Measurements from ENCODE around the gene CCL21.
"Not testable (repeated sequence)": the region's sequence is repeated elsewhere in the genome, so short reads cannot be mapped to it uniquely, and the experiment has no call there.

CCL21 gene

DNA sequence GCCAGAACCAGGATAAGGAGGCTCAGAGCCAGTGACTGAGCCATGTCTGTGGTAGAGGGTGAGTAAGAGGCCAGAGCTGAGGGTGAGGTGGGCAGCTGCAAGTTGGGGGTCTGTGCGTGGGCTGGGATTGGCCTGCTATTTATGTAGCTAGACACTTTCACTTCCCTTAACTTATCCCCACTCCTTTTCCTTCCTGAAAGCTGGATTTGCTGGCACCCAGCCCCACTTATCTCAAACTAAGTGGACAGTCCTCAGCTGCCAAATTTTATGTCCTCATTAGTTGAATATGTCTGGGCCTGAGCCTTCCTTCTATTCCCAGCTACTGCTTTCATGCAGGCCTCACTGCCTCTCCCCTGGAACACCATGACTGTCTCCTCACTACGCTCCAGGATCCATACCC, at the start of gene CCL21:
Gene CCL21, minus strand, starts transcription at position 114 of the 400 bp plus-strand sequence. Its CDS starts 70 bp downstream, at position 44.
- DNase-seq (ENCODE audit: low read depth in 2 of 2): no peak

- DNase-seq (ENCODE audit: low read depth in 2 of 2): no peak
These were observed 49.6 kb upstream of the CCL21 start for GRCh38 chr9:34759432-34760134.

- not testable (repeated sequence) for DNase-seq (ENCODE audit: low read depth in 2 of 2)
These were observed 40.4 kb upstream of the CCL21 start for GRCh38 chr9:34750320-34750719.

- no peak for DNase-seq (ENCODE audit: low read depth in 2 of 2)
These were observed 36.6 kb upstream of the CCL21 start for GRCh38 chr9:34746526-34746925.

DNA sequence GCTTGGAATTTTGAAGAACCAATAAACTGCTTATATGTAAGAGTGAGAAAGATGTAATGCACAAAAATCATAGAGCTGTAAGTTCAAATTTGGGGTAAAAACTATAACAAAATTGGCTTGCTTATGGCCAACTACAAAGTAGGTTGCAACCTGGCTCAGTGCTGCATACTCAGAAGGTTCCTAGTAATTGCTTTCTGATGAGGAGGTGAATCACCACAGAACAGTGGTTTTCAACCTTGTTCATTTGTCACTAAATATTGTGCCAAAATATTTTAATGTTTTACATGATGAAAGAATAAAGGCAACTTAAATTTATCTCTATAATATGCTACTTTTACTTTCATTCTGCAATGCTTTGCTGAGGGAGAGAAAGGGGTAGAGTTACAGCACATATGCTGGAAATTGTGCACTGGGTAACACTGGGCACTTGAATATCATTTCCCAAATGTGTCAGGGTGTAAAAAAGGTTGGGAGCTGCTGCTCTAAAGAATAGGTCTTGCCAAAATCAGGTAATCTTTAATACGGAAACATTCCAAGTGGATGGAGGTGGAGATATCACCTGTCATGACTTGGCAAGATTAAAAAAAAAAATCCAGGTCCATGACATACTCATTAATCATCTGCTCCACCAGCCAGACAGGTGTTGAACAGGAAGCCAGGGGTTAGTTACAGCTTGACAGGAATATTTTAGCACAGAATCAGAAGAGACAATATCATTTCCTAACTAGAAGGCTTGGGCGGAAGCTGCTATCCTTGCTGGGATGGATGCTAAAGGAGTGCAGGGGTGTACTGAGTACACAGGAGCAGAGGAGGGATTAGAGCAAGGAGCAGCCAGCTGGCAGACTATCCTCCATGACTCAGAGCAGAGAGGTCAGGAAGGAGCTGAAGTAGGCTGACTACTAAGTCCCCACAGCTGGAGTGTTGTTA, 34.6 kb upstream of the CCL21 start:
- no peak for DNase-seq (ENCODE audit: low read depth in 2 of 2)

DNA sequence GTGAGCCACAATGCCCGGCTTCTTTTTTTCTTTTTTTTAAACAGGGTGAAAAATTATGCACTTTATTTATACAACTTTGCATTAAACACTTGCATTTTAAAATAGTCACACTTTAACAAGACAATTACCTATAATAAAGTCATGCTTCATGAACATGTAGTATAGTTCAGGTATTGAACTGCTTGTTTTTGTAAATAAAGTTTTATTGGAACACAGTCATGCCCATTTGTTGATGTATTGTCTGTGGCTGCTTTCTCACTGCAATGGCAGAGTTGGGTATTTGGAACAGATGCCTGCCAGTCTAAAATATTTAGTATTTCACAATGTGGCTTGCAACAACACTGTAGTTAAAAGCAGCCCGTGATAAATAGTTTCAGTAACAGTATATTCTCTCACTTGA, 32.8 kb upstream of the CCL21 start:
- DNase-seq (ENCODE audit: low read depth in 2 of 2): no peak

DNA sequence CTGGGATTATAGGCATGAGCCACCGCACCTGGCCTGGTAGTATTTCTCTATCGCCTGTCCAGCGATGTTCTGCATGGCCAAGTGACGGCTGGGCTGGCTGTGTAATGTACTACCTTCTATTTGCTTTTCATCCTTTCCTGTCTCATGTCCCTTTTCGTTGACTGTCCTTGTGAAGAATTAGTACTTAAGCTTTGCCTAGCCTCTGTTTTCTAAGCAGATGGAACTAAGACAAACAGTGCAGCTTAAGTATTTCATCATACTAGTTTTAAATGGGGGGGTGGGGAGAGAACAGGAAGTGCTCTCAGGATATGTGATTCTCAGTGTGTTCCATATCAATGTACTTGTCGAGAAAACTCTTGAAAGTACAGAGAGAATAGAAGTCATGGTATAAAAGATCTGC, 31.7 kb upstream of the CCL21 start:
- no peak for DNase-seq (ENCODE audit: low read depth in 2 of 2)

- DNase-seq (ENCODE audit: low read depth in 2 of 2): not testable (repeated sequence)
These were observed 30.2 kb upstream of the CCL21 start for GRCh38 chr9:34740176-34740575.

DNA sequence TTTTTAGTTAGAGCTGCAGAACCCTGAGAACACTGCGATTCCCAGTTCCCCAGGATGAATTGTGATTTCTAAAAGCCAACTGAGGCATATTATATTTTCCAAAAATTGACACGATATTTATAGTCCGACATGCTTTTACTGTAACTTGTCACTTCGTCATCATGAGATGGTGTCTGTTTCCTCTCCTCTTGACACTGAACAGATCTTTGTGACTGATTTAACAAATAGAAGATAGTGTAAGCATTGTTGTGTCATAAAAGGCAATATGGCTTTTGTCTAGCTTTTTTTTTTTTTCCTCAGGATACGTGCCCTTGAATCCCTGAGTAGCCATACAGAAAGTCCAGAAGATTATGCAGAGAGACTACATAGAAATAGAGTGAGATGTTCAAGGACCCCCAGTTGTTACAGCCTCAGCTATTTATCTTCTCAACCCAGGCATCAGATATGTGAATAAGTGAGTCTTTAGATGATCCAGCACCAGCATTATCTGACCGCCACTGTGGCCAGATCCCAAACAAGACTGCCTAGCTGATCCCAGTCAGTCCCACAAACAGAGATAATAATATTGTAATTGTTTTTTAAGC, 27.8 kb upstream of the CCL21 start:
- no peak for DNase-seq (ENCODE audit: low read depth in 2 of 2)

- no peak for DNase-seq (ENCODE audit: low read depth in 2 of 2)
These were observed 24.8 kb upstream of the CCL21 start for GRCh38 chr9:34734720-34735119.

DNA sequence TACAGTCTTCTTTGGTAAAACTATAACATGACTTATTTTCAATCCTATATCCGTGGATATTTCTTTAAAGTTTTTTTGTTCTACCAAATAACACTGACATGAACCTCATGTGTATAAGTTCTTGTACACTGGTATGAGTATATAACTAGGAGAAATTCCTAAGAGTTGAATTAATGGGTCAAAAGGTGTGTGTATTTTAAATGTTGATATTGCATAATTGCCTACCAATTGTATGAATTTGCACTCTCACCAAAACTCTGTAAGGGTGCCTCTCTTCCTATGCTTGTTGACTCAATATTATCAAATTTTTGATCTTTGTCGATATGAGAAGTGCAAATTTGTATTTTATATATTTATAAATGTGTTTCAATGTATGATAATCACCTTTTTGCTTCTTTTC, 22.9 kb upstream of the CCL21 start:
- no peak for DNase-seq (ENCODE audit: low read depth in 2 of 2)

DNA sequence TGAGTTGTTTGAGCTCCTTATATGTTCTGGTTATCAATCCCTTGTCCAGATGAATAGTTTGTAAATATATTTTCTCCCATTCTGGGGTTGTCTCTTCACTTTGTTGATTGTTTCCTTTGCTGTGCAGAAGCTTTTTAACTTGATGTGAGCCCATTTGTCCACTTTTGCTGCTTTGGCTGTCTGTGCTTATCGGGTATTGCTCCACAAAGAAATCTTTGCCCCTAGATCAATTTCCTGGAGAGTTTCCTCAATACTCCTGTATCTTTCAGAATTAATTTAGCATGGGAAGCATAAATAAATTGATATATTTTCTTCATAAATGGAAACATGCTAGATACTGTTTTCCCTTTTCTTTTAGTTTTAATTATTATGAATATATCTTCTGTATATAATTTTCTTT, 22.5 kb upstream of the CCL21 start:
- no peak for DNase-seq (ENCODE audit: low read depth in 2 of 2)

GRCh38 chr9:34723141-34723540, 13.2 kb upstream of the CCL21 start:
- no peak for DNase-seq (ENCODE audit: low read depth in 2 of 2)

GRCh38 chr9:34719769-34720025, 9.8 kb upstream of the CCL21 start:
- DNase-seq (ENCODE audit: low read depth in 2 of 2): not testable (repeated sequence)

- DNase-seq (ENCODE audit: low read depth in 2 of 2): no peak
These were observed 9.3 kb upstream of the CCL21 start for GRCh38 chr9:34719021-34719768.

DNA sequence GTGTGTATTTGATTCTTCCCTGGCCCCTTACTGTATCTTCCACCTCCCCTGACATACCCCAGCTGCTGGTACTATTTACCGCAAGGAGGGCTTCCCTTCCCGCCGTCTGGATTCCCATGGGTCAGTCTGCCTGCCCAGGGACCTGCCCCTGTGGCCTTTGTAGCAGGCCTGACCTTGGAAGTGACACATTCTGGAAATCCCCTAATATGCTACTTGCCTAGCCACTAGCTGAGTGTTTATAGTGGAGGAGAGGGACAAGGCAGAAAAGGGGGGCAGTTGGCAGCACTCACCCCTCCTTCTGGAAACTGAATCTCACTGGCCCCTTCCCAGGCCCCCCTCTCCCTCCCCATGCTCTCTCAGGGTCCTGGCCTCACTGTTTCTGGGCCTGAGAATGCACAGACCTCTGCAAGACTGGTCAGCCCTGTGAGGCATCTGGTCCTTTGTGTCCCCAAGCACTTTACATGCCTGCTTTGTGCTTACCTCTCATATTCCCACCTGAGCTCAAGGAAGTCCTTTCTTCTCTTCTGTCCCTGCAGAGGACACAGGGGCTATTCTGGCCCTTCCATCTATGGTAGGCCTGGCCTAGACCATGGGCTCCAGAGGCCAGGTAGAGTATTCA, 8.2 kb upstream of the CCL21 start:
- DNase-seq (ENCODE audit: low read depth in 2 of 2): no peak

GRCh38 chr9:34716711-34717110, 6.8 kb upstream of the CCL21 start:
- DNase-seq (ENCODE audit: low read depth in 2 of 2): no peak

DNA sequence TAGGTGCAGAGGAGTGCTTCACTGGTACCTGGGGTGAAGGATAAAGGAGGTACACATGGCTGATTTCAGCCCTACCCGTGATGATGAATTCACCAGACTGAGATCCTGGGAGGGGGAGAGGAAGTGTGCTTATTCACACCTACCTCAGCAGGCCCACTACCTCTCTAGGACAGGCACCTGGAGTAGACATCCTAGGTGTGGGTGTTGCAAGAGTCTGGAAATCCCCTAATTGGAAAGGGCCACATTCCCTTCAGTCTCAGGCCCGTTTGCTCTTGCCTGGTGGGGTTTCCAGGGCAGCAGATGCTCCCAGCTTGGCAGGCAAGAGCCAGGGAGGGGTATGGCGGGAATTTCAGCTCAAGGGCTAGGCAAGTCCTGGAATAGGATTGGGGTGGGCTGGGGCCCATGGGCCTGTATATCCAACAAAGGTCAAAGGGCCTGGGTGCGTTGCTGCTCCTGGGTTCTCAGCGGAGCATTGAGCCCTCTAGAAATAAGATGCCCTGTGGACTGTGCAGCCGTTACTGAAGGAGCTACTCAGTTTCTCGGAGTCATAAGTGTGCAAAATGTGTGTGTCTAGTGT, 5.8 kb upstream of the CCL21 start:
- DNase-seq (ENCODE audit: low read depth in 2 of 2): no peak

GRCh38 chr9:34714007-34714406, 4.1 kb upstream of the CCL21 start:
- no peak for DNase-seq (ENCODE audit: low read depth in 2 of 2)

DNA sequence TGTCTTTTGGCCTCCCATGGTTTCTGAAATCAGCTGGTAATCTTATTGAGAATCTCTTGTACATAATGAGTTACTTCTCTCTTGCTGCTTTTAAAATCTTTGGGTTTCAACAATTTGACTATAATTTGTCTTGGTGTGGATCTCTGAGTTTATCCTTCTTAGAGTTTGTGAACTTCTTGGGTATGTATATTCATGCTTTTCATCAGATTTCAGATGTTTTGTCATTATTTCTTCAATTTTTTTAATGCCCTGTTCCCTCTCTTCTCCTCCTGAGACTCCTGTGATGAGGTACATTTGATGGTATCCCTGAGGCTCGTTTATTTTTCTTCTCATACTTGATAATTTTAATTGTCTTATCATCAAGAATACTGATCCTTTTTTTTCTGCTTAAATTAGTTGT, 2.2 kb upstream of the CCL21 start:
- no peak for DNase-seq (ENCODE audit: low read depth in 2 of 2)

GRCh38 chr9:34709196-34709978, 549 bp downstream of the CCL21 start:
- DNase-seq (ENCODE audit: low read depth in 2 of 2): no peak

All from stimulated activated CD8-positive, alpha-beta memory T cell treated with anti-CD3 and anti-CD28 coated beads, Interleukin-15, amount 100 ng/mL, for 48 hours (primary cell).